H1 (cell line): ENCODE data around the gene ACOT7. TPM values are rescaled to one million over a fixed set of nuclear protein-coding genes. Genes with fewer than 3 reads are reported as not detected.

Experiments
- ASH2L ChIP-seq: fragments of 200-600, 300-600 bp; sonication (generic); IDR thresholded peaks from one replicate; pipeline ENCODE4 v1.7.1; 2017; ENCODE audit warnings: low read length
- ATF3 ChIP-seq: IDR thresholded peaks from 2 replicates; pipeline ENCODE4 v1.6.1; 2011; ENCODE audit warnings: low read depth, mild to moderate bottlenecking, low read length; ENCODE audit not compliant: insufficient read depth
- BACH1 ChIP-seq: IDR thresholded peaks from 2 replicates; pipeline ENCODE4 v1.6.1; 2012; ENCODE audit warnings: low read length, improper control_type of control experiment
- BCL11A ChIP-seq, 2 experiments: IDR thresholded peaks; one replicate each; pipeline ENCODE4 v1.6.1; 2011; ENCODE audit warnings: low read depth in 2 of 2, low read length in 2 of 2, mild to moderate bottlenecking in 2 of 2
- CEBPB ChIP-seq: IDR thresholded peaks from 2 replicates; pipeline ENCODE4 v1.6.1; 2012; ENCODE audit warnings: low read depth, low read length
- HDAC2 ChIP-seq, 2 experiments: fragments of 300-600 bp in 1 of 2; sonication (generic) in 1 of 2; IDR thresholded peaks; 2 replicates each; pipeline ENCODE4 v1.6.1; 2011 to 2012; ENCODE audit warnings: low read depth in 2 of 2, low read length in 2 of 2, mild to moderate bottlenecking in 2 of 2, moderate library complexity in 2 of 2, borderline replicate concordance in 1 of 2, inconsistent platforms in 1 of 2
- JUN ChIP-seq: IDR thresholded peaks from 2 replicates; pipeline ENCODE4 v1.6.1; 2011; ENCODE audit warnings: low read depth, mild to moderate bottlenecking, improper control_type of control experiment, low read length
- SAP30 ChIP-seq: fragments of 300-600 bp; sonication (generic); IDR thresholded peaks from 2 replicates; pipeline ENCODE4 v1.7.1; 2012; ENCODE audit warnings: low read length, moderate library complexity, mild to moderate bottlenecking, inconsistent platforms; ENCODE audit not compliant: insufficient read depth, insufficient replicate concordance
- SIN3A ChIP-seq, 2 experiments: IDR thresholded peaks in 1 of 2; conservative IDR thresholded peaks in 1 of 2; 2 replicates each; pipeline ENCODE4 v1.6.1; 2011 to 2012; ENCODE audit warnings: low read length in 2 of 2, improper control_type of control experiment in 1 of 2, low read depth in 1 of 2, mild to moderate bottlenecking in 1 of 2
- SIRT6 ChIP-seq: IDR thresholded peaks from one replicate; pipeline ENCODE4 v1.7.1; 2012; ENCODE audit warnings: low read length, inconsistent platforms
- SP1 ChIP-seq: IDR thresholded peaks from 2 replicates; pipeline ENCODE4 v1.6.1; 2011; ENCODE audit warnings: low read depth, low read length
- TEAD4 ChIP-seq: IDR thresholded peaks from 2 replicates; pipeline ENCODE4 v1.6.1; 2012; ENCODE audit warnings: low read depth, low read length, inconsistent platforms, mixed read lengths
- polyA plus RNA-seq, 7 experiments: library from polyadenylated mRNA; depleted of rRNA in 3 of 7; stranded (reverse) in 5 of 7; unstranded in 2 of 7; fragments of >200 nt in 5 of 7; fragments of 200-250 nt in 2 of 7; gene quantifications; 1 replicate in 5 of 7; 2 replicates in 1 of 7; 4 replicates in 1 of 7; pipeline versions ENCODE4 v1.2.1 to v1.2.3, GENCODE V29; 2011 to 2013; ENCODE audit warnings: missing spikeins in 2 of 7, mixed read lengths in 2 of 7
- total RNA-seq: library from RNA; stranded (reverse); fragmentation: NEBNext Ultra II Directional; extraction: Animal tissue kit (Norgen Biotek cat#: 25700); gene quantifications from 2 replicates; pipeline ENCODE4 v1.2.1, GENCODE V29; 2021
- TF ChIP-seq, protein P1 (sequence below), 3 experiments: IDR thresholded peaks; 1 replicate in 2 of 3; 2 replicates in 1 of 3; pipeline versions ENCODE4 v1.5.1 to v1.6.1; 2011; ENCODE audit warnings: low read length in 3 of 3, mild to moderate bottlenecking in 3 of 3, inconsistent platforms in 2 of 3, low read depth in 1 of 3, moderate library complexity in 1 of 3; ENCODE audit not compliant: insufficient read depth in 1 of 3; ENCODE audit errors: control extremely low read depth in 1 of 3

ACOT7 gene
- total and polyA plus RNA-seq, 2 of the 8 experiments (the other 6 are each of a cell fraction or from before 2014, with no cell fraction given): 151 to 214 TPM

- no peak for TF ChIP-seq SIRT6
- no peak for TF ChIP-seq ATF3
- TF ChIP-seq SIN3A (conservative IDR thresholded peaks at IDR 0.05 in 1 of 2, IDR thresholded peaks at IDR 0.05 in 1 of 2; ENCODE audit: low read depth in 1 of 2, low read length in 2 of 2): no peak; a peak in 1 of 4 replicates
- TF ChIP-seq BACH1: no peak
- TF ChIP-seq JUN: no peak
- no peak for TF ChIP-seq SAP30
- TF ChIP-seq SP1: no peak
- TF ChIP-seq HDAC2 (IDR thresholded peaks at IDR 0.05; ENCODE audit: borderline replicate concordance in 1 of 2, low read depth in 2 of 2, low read length in 2 of 2): no peak
- no peak for TF ChIP-seq CEBPB
- TF ChIP-seq, protein P1, sequence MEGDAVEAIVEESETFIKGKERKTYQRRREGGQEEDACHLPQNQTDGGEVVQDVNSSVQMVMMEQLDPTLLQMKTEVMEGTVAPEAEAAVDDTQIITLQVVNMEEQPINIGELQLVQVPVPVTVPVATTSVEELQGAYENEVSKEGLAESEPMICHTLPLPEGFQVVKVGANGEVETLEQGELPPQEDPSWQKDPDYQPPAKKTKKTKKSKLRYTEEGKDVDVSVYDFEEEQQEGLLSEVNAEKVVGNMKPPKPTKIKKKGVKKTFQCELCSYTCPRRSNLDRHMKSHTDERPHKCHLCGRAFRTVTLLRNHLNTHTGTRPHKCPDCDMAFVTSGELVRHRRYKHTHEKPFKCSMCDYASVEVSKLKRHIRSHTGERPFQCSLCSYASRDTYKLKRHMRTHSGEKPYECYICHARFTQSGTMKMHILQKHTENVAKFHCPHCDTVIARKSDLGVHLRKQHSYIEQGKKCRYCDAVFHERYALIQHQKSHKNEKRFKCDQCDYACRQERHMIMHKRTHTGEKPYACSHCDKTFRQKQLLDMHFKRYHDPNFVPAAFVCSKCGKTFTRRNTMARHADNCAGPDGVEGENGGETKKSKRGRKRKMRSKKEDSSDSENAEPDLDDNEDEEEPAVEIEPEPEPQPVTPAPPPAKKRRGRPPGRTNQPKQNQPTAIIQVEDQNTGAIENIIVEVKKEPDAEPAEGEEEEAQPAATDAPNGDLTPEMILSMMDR (IDR thresholded peaks at IDR 0.05; ENCODE audit: control extremely low read depth in 1 of 3, insufficient read depth in 1 of 3, low read depth in 1 of 3, low read length in 3 of 3): peak; percentile 57 to 72 (median 59)
- peak; percentile 25 for TF ChIP-seq ASH2L
- no peak for TF ChIP-seq BCL11A (IDR thresholded peaks at IDR 0.05; ENCODE audit: low read depth in 2 of 2, low read length in 2 of 2)
- no peak for TF ChIP-seq TEAD4
Measured at GRCh38 chr1:6440198-6441126, 46.9 kb upstream of the ACOT7 start (continued).
